DOHH2 (cell line): Measurements from ENCODE around the gene DCLK2.

Experiments
- H3F3A ChIP-seq: fragments of 200-600 bp; sonication (generic), shearing (Covaris generic); 2 replicates; pipeline ENCODE4 v1.6.0; 2016; ENCODE audit warnings: antibody characterized with exemption, mild to moderate bottlenecking; ENCODE audit not compliant: control insufficient read depth, insufficient read depth
- H3K27ac ChIP-seq: fragments of 200-600 bp; sonication (generic); 2 replicates; pipeline ENCODE4 v1.5.1; 2014; ENCODE audit warnings: low read depth, mild to moderate bottlenecking, low read length, moderate library complexity
- H3K27me3 ChIP-seq: fragments of 200-600 bp; sonication (generic); 2 replicates; pipeline ENCODE4 v1.6.1; 2014; ENCODE audit warnings: mild to moderate bottlenecking, low read length, mixed read lengths; ENCODE audit not compliant: control insufficient read depth
- H3K36me3 ChIP-seq: fragments of 200-600 bp; sonication (generic); 2 replicates; pipeline ENCODE4 v1.6.1; 2014; ENCODE audit warnings: mild to moderate bottlenecking, low read length, moderate library complexity, mixed read lengths; ENCODE audit not compliant: control insufficient read depth
- H3K4me1 ChIP-seq: fragments of 200-600 bp; sonication (generic); 2 replicates; pipeline ENCODE4 v1.6.1; 2014; ENCODE audit warnings: mild to moderate bottlenecking, low read length, mixed read lengths; ENCODE audit not compliant: control insufficient read depth
- H3K4me2 ChIP-seq: fragments of 200-600 bp; sonication (generic); 2 replicates; pipeline ENCODE4 v1.6.0; 2014; ENCODE audit warnings: mild to moderate bottlenecking, low read length, moderate library complexity
- H3K4me3 ChIP-seq: fragments of 200-600 bp; sonication (generic); 2 replicates; pipeline ENCODE4 v1.5.1; 2014; ENCODE audit warnings: mild to moderate bottlenecking, low read length, mixed read lengths
- H3K79me2 ChIP-seq: fragments of 200-600 bp; sonication (generic); 2 replicates; pipeline ENCODE4 v1.6.1; 2014; ENCODE audit warnings: mild to moderate bottlenecking, low read length, mixed read lengths; ENCODE audit not compliant: control insufficient read depth
- H3K9me2 ChIP-seq: fragments of 200-600 bp; sonication (generic); replicated peaks from 2 replicates; pipeline ENCODE4 v1.6.1; 2014; ENCODE audit warnings: mild to moderate bottlenecking, low read length, mixed read lengths; ENCODE audit not compliant: control insufficient read depth
- H3K9me3 ChIP-seq: fragments of 200-600 bp; sonication (generic); 2 replicates; pipeline ENCODE4 v1.6.1; 2014; ENCODE audit warnings: antibody characterized with exemption, low read length, mixed read lengths; ENCODE audit not compliant: control insufficient read depth, insufficient read depth
- H4K20me1 ChIP-seq: fragments of 200-600 bp; sonication (generic); 2 replicates; pipeline ENCODE4 v1.6.0; 2014; ENCODE audit warnings: low read depth, mild to moderate bottlenecking, antibody characterized with exemption, low read length, moderate library complexity; ENCODE audit not compliant: control insufficient read depth, insufficient read depth
- CTCF ChIP-seq: fragments of 200-600 bp; sonication (generic); IDR thresholded peaks from one replicate; pipeline ENCODE4 v1.5.1; 2014; ENCODE audit warnings: antibody characterized with exemption, mild to moderate bottlenecking, low read depth, low read length; ENCODE audit not compliant: poor library complexity, severe bottlenecking
- EZH2phosphoT487 ChIP-seq: fragments of 200-600 bp; sonication (generic); IDR thresholded peaks from 2 replicates; pipeline ENCODE4 v1.6.1; 2017; ENCODE audit warnings: borderline replicate concordance, mild to moderate bottlenecking, antibody characterized with exemption, low read length, moderate library complexity, mixed read lengths

Gene DCLK2

GRCh38 chr4:150152766-150153165, 74.5 kb downstream of the DCLK2 start:
- Histone ChIP-seq H3K27ac (no peak overlapping the region), H3K4me2 (no peak overlapping the region)

GRCh38 chr4:150155391-150155790, 77.1 kb downstream of the DCLK2 start:
- Histone ChIP-seq H3K4me1 (no peaks in the 10 kb centered on the region), H3K79me2 (no peaks in the 10 kb centered on the region), H3K27me3 (no peaks in the 10 kb centered on the region), H3K4me3 (no peak overlapping the region), H3K27ac (no peak overlapping the region), H3K36me3 (no peaks in the 10 kb centered on the region), H4K20me1 (no peaks in the 10 kb centered on the region), H3K4me2 (no peak overlapping the region), H3K9me2 (no peaks in the 10 kb centered on the region), H3K9me3 (no peaks in the 10 kb centered on the region), H3F3A (no peaks in the 10 kb centered on the region)
- TF ChIP-seq EZH2phosphoT487 (no peak), CTCF (no peak)

More at GRCh38 chr4:150152766-150153165, 74.5 kb downstream of the DCLK2 start:
- Histone ChIP-seq H3K79me2 (no peaks in the 10 kb centered on the region), H3K4me1 (no peaks in the 10 kb centered on the region), H3F3A (no peaks in the 10 kb centered on the region), H3K4me3 (no peak overlapping the region), H3K9me2 (no peaks in the 10 kb centered on the region), H3K27me3 (no peaks in the 10 kb centered on the region), H4K20me1 (no peaks in the 10 kb centered on the region), H3K36me3 (no peaks in the 10 kb centered on the region), H3K9me3 (no peaks in the 10 kb centered on the region)
- no peak for TF ChIP-seq EZH2phosphoT487
- TF ChIP-seq CTCF: no peak

- no peak overlapping the region for H3K27ac ChIP-seq
- TF ChIP-seq EZH2phosphoT487 (no peak), CTCF (no peak)
- no peaks in the 10 kb centered on the region for H3K36me3 ChIP-seq
- H3K4me2 ChIP-seq: no peak overlapping the region
- H3K9me2 ChIP-seq: no peaks in the 10 kb centered on the region
- no peaks in the 10 kb centered on the region for H4K20me1 ChIP-seq
- H3K4me3 ChIP-seq: no peak overlapping the region
- no peaks in the 10 kb centered on the region for H3K9me3 ChIP-seq
- H3K27me3 ChIP-seq: no peaks in the 10 kb centered on the region
- H3K4me1 ChIP-seq: no peaks in the 10 kb centered on the region
- no peaks in the 10 kb centered on the region for H3K79me2 ChIP-seq
- no peaks in the 10 kb centered on the region for H3F3A ChIP-seq
Measured at GRCh38 chr4:150156543-150156942, 78.3 kb downstream of the DCLK2 start.

DNA sequence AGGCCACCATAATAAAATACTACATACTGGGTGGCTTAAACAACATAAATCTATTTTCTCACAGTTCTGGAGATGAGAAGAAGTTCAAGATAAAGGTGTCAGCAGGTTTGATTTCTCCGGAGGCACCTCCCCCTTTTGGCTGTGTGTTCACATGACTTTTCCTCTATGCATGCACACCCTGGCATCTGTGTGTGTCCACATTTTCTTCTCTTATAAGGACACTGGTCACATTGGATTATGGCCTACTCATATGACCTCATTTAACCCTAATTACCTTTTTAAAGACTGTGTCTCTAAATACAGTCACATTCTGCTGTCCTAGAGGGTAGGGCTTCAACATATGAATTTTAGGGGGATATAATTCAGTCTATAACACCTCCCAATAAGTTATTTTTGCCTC, 79.8 kb downstream of the DCLK2 start:
- Histone ChIP-seq H3K27ac (no peak overlapping the region), H3K79me2 (no peaks in the 10 kb centered on the region), H3K27me3 (no peaks in the 10 kb centered on the region), H3K4me3 (no peak overlapping the region), H4K20me1 (no peaks in the 10 kb centered on the region), H3K4me1 (no peaks in the 10 kb centered on the region), H3F3A (no peaks in the 10 kb centered on the region), H3K9me2 (no peaks in the 10 kb centered on the region), H3K9me3 (no peaks in the 10 kb centered on the region), H3K4me2 (no peak overlapping the region), H3K36me3 (no peaks in the 10 kb centered on the region)
- TF ChIP-seq EZH2phosphoT487 (no peak), CTCF (no peak)
